PC-9 (cell line): ENCODE results near the gene GAL3ST1. TPM values are rescaled to one million over a fixed set of nuclear protein-coding genes. Genes with fewer than 3 reads are reported as not detected.

Experiments
- BruUV-seq: library from RNA; stranded (reverse); fragments of 400-500 nt; replicated peaks from 2 replicates; lab custom pipeline; 2021; lab: Mats Ljungman, UMichigan
- CTCF ChIA-PET: fragments of 300-600 bp; sonication (Branson Sonifier 250); formaldehyde crosslinking; loops from one replicate; lab custom pipeline; 2022; ENCODE audit warnings: antibody characterized with exemption; lab: Charles Lee
- POLR2A ChIA-PET: fragments of 300-600 bp; sonication (Branson Sonifier 250); formaldehyde crosslinking; loops from one replicate; lab custom pipeline; 2022; ENCODE audit warnings: antibody characterized with exemption; ENCODE audit not compliant: unreplicated experiment; lab: Charles Lee
- DNase-seq, 2 experiments: peaks; one replicate each; pipeline versions ENCODE4 v3.0.0 to v3.0.0-alpha.2; 2015 to 2022; ENCODE audit warnings: mixed read lengths in 1 of 2
- H2AFZ ChIP-seq: fragments of 200-600 bp; sonication (generic); 2 replicates; pipeline ENCODE4 v1.8.1; 2017; ENCODE audit warnings: antibody characterized with exemption
- H3F3A ChIP-seq: fragments of 200-600 bp; sonication (generic); 2 replicates; pipeline ENCODE4 v1.8.1; 2017; ENCODE audit warnings: antibody characterized with exemption, mild to moderate bottlenecking, low read depth; ENCODE audit not compliant: insufficient read depth
- H3K27ac ChIP-seq: fragments of 200-600 bp; sonication (generic); 2 replicates; pipeline ENCODE4 v1.6.1; 2016; ENCODE audit warnings: mixed run types
- H3K27me3 ChIP-seq: fragments of 200-600 bp; sonication (generic); 2 replicates; pipeline ENCODE4 v1.6.1; 2016; ENCODE audit warnings: low read depth, mixed run types; ENCODE audit not compliant: insufficient read depth
- H3K36me3 ChIP-seq: fragments of 200-600 bp; sonication (generic); 2 replicates; pipeline ENCODE4 v1.6.1; 2016; ENCODE audit warnings: low read depth, mixed run types
- H3K4me1 ChIP-seq: fragments of 200-600 bp; sonication (generic); replicated peaks from 2 replicates; pipeline ENCODE4 v1.6.1; 2016; ENCODE audit warnings: mixed run types; ENCODE audit not compliant: insufficient read depth
- H3K4me2 ChIP-seq: fragments of 200-600 bp; sonication (generic); 2 replicates; pipeline ENCODE4 v1.6.1; 2017; ENCODE audit warnings: mixed run types
- H3K4me3 ChIP-seq: fragments of 200-600 bp; sonication (generic); 2 replicates; pipeline ENCODE4 v1.6.1; 2016; ENCODE audit warnings: mixed run types
- H3K79me2 ChIP-seq: fragments of 200-600 bp; sonication (generic); 2 replicates; pipeline ENCODE4 v1.6.1; 2017; ENCODE audit warnings: low read depth, mixed run types
- H3K9me2 ChIP-seq: fragments of 200-600 bp; sonication (generic); 2 replicates; pipeline ENCODE4 v1.8.1; 2017; ENCODE audit warnings: mild to moderate bottlenecking; ENCODE audit not compliant: insufficient read depth
- H3K9me3 ChIP-seq: fragments of 200-600 bp; sonication (generic); 2 replicates; pipeline ENCODE4 v1.8.1; 2016; ENCODE audit warnings: low read depth; ENCODE audit not compliant: insufficient read depth
- H4K20me1 ChIP-seq: fragments of 200-600 bp; sonication (generic); 2 replicates; pipeline ENCODE4 v1.8.1; 2017; ENCODE audit not compliant: insufficient read depth
- CTCF ChIP-seq: fragments of 200-600 bp; sonication (generic); conservative IDR thresholded peaks from 2 replicates; pipeline ENCODE4 v1.6.1; 2017; ENCODE audit warnings: mixed run types, antibody characterized with exemption, mild to moderate bottlenecking, moderate library complexity
- EZH2 ChIP-seq: fragments of 200-600 bp; sonication (generic); IDR thresholded peaks from 2 replicates; pipeline ENCODE4 v1.8.0; 2017; ENCODE audit warnings: antibody characterized with exemption, low read depth
- intact Hi-C: fragments of 100-400 bp; cut with micrococcal nuclease; formaldehyde crosslinking; loops from one replicate; pipeline ENCODE4 v1.10.0; 2022; ENCODE audit not compliant: unreplicated experiment
- total RNA-seq: library from RNA; stranded (reverse); gene quantifications from 2 replicates; pipeline ENCODE4 v1.2.3, GENCODE V29; 2021

The GAL3ST1 gene
- total RNA-seq, 1 experiment from 2014 or later, result 0.52 TPM

DNA sequence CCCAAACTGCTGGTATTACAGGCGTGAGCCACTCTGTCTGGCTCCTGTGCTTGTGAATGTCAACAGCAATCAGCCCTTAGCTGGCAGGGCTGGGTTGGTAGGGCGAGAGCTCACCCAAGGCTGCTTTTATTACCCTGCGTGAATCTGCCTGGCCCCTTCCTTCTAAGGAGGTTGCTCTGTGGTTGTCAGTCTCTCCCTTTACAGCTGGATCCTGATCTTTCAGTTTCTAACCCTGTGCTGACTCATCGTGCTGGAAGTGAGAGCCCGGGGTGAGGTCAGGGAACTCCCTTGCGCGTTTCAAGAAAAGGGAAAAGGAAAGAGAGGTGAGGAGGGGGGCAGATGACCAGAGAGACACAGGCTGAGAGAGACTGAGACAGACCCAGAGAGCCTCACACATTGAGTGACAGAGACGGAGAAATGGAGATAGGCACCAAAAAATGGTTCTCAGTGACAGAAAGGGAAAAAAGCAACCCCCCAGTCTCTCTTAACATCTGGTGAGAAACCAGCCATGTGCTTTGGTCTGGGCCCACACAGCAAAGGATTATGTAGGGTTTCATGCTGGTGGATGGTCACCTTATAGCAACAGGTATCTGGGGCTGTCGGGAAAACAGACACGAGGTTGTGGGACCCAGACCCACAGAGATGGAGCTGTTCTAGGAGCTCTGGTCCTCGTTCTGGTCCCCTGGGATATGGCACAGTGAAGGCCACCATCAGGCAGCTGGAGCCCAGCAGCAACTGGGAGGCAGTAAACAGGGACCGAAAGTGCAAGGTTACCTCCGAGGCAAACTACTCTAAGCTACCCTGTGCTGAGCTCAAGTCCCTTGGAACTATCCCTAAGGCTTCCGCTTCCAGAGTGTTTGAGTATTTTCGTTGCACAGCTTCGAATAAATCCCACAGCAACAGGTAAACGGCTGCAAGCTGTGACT lies 35.1 kb upstream of the GAL3ST1 start:
- H3K27ac ChIP-seq, result peak overlapping the region; percentile 71
- no peaks in the 10 kb centered on the region for H3K27me3 ChIP-seq
- peak; percentile 65 to 86 for DNase-seq
- intact Hi-C loops, result loop anchor here (10.0 kb wide), 2 partner anchors 185 to 345 kb away; partner anchors contain the start of genes MTFP1 and OSM
- H3K79me2 ChIP-seq, result no peaks in the 10 kb centered on the region
- no peak overlapping the region for H3K4me3 ChIP-seq
- H3F3A ChIP-seq, result peaks cover 20% of the 10 kb centered on the region
- TSS peak; percentile 35 for BruUV-seq
- no peaks in the 10 kb centered on the region for H3K36me3 ChIP-seq
- no peaks in the 10 kb centered on the region for H4K20me1 ChIP-seq
- peaks cover 28% of the 10 kb centered on the region for H3K4me1 ChIP-seq
- POLR2A ChIA-PET, result interaction anchor here (0.5 to 0.6 kb wide), 4 partner anchors 120 to 245 kb away, joined by 3 to 22 read pairs (median 6); no protein-coding TSS in a partner anchor
- CTCF ChIA-PET, result interaction anchor here (0.5 to 1.7 kb wide), 6 partner anchors 15 to 221 kb away, joined by 3 to 10 read pairs (median 3); no protein-coding TSS in a partner anchor
- H3K9me3 ChIP-seq, result no peaks in the 10 kb centered on the region
- no peaks in the 10 kb centered on the region for H3K9me2 ChIP-seq
- H2AFZ ChIP-seq, result no peak overlapping the region
- TF ChIP-seq EZH2 (no peak), CTCF (no peak)
- peak overlapping the region; percentile 73 for H3K4me2 ChIP-seq

GRCh38 chr22:30607939-30608338 lies 33.5 kb upstream of the GAL3ST1 start:
- ChIA-PET CTCF (no interaction called here), POLR2A (interaction anchor here (0.5 kb wide), 1 partner anchor 18 kb away, joined by 3 read pairs; no protein-coding TSS in a partner anchor)
- no peak overlapping the region for H2AFZ ChIP-seq
- no peak overlapping the region for H3K4me2 ChIP-seq
- peaks cover 20% of the 10 kb centered on the region for H3F3A ChIP-seq
- H3K27ac ChIP-seq, result no peak overlapping the region
- no peak for DNase-seq
- intact Hi-C loops, result loop anchor here (10.0 kb wide), 2 partner anchors 183 to 343 kb away; partner anchors contain the start of genes MTFP1 and OSM
- no peak overlapping the region for H3K4me3 ChIP-seq
- H4K20me1 ChIP-seq, result no peaks in the 10 kb centered on the region
- no peaks in the 10 kb centered on the region for H3K27me3 ChIP-seq
- H3K79me2 ChIP-seq, result no peaks in the 10 kb centered on the region
- TF ChIP-seq CTCF (no peak), EZH2 (no peak)
- no peaks in the 10 kb centered on the region for H3K9me3 ChIP-seq
- peaks cover 34% of the 10 kb centered on the region for H3K4me1 ChIP-seq
- H3K36me3 ChIP-seq, result no peaks in the 10 kb centered on the region
- H3K9me2 ChIP-seq, result no peaks in the 10 kb centered on the region
- no TSS peak for BruUV-seq

- ChIA-PET CTCF (interaction anchor here (0.6 to 0.7 kb wide), 6 partner anchors 14 to 1720 kb away, joined by 5 to 14 read pairs (median 7); no protein-coding TSS in a partner anchor), POLR2A (interaction anchor here (0.6 to 1.5 kb wide), 2 partner anchors 181 to 1181 kb away, joined by 4 to 6 read pairs; no protein-coding TSS in a partner anchor)
- H4K20me1 ChIP-seq, result no peaks in the 10 kb centered on the region
- peaks cover 34% of the 10 kb centered on the region for H3K4me1 ChIP-seq
- no peaks in the 10 kb centered on the region for H3K9me2 ChIP-seq
- H3K27me3 ChIP-seq, result no peaks in the 10 kb centered on the region
- no TSS peak for BruUV-seq
- DNase-seq, result no peak
- H3K79me2 ChIP-seq, result no peaks in the 10 kb centered on the region
- H3K36me3 ChIP-seq, result no peaks in the 10 kb centered on the region
- no peaks in the 10 kb centered on the region for H3K9me3 ChIP-seq
- peak overlapping the region; percentile 63; the same call in 1 of the 2 replicates for H2AFZ ChIP-seq
- H3K4me2 ChIP-seq, result peak overlapping the region; percentile 60
- TF ChIP-seq EZH2, result no peak
- no peak for TF ChIP-seq CTCF
- H3K4me3 ChIP-seq, result peak overlapping the region; percentile 46; the same call in 1 of the 2 replicates
- H3K27ac ChIP-seq, result no peak overlapping the region
- intact Hi-C loops, result loop anchor here (10.0 kb wide), 2 partner anchors 183 to 343 kb away; partner anchors contain the start of genes MTFP1 and OSM
- H3F3A ChIP-seq, result peaks cover 20% of the 10 kb centered on the region
Observed at GRCh38 chr22:30607300-30607930, 33.0 kb upstream of the GAL3ST1 start.
